ENCODE data around the gene ENPP7. TPM values are rescaled to one million over a fixed set of nuclear protein-coding genes. Genes with fewer than 3 reads are reported as not detected.

The ENPP7 gene
- total RNA-seq, 6 donors from 2014 or later, result 0.27 TPM; not detected in 5

GRCh38 chr17:79739148-79740062 is 8.7 kb downstream of the ENPP7 start:
- DNase-seq, result peak in 1 of 2 donors; percentile 75
- WGBS, 2 donors, result 82 to 83% methylated on average over 28 of the region's 28 CpGs
- Histone ChIP-seq H3K9me3 (no peaks in the 10 kb centered on the region), H3K27ac (no peak overlapping the region), H3K4me1 (peaks cover 7 to 10% (median 8%) of the 10 kb centered on the region in 4 donors), H3K36me3 (no peaks in the 10 kb centered on the region), H3K4me3 (no peak overlapping the region), H3K27me3 (peaks cover 0 to 6% (median 3%) of the 10 kb centered on the region in 4 donors)
- no peak for ATAC-seq (ENCODE audit: low FRiP score in 2 of 2)
- TF ChIP-seq EP300 (IDR thresholded peaks at IDR 0.05) (no peak), POLR2AphosphoS5 (IDR thresholded peaks at IDR 0.05) (no peak)
- TF ChIP-seq, protein P1, sequence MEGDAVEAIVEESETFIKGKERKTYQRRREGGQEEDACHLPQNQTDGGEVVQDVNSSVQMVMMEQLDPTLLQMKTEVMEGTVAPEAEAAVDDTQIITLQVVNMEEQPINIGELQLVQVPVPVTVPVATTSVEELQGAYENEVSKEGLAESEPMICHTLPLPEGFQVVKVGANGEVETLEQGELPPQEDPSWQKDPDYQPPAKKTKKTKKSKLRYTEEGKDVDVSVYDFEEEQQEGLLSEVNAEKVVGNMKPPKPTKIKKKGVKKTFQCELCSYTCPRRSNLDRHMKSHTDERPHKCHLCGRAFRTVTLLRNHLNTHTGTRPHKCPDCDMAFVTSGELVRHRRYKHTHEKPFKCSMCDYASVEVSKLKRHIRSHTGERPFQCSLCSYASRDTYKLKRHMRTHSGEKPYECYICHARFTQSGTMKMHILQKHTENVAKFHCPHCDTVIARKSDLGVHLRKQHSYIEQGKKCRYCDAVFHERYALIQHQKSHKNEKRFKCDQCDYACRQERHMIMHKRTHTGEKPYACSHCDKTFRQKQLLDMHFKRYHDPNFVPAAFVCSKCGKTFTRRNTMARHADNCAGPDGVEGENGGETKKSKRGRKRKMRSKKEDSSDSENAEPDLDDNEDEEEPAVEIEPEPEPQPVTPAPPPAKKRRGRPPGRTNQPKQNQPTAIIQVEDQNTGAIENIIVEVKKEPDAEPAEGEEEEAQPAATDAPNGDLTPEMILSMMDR (IDR thresholded peaks at IDR 0.05), result no peak

DNA sequence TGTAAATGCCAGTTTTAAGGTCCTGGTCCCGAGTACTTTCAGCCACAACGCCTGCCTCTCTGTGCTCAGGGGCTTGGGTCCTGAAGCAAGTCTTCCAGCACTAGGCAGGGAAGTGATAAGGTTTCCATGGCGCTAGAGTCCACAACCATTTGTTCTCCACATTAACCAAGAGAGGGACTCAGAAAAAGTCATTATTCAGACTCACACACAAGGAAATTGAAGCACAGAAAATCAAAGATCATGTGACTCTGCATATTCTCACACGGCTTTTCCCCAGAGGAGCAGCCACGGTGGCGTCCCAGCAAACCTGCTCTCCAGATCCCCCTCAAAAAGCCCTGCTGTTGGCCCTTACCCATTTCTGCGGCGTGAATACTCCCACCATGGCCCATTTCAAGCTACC is 9.7 kb downstream of the ENPP7 start:
- H3K4me3 ChIP-seq, result no peak overlapping the region
- peaks cover 0 to 6% (median 3%) of the 10 kb centered on the region in 4 donors for H3K27me3 ChIP-seq
- H3K36me3 ChIP-seq, result no peaks in the 10 kb centered on the region
- no peak for ATAC-seq (ENCODE audit: low FRiP score in 2 of 2)
- TF ChIP-seq EP300 (IDR thresholded peaks at IDR 0.05) (no peak), POLR2AphosphoS5 (IDR thresholded peaks at IDR 0.05) (no peak), POLR2A (IDR thresholded peaks at IDR 0.05) (no peak)
- TF ChIP-seq, protein P1 (IDR thresholded peaks at IDR 0.05), result no peak
- H3K9me3 ChIP-seq, result no peaks in the 10 kb centered on the region
- 32 to 40% methylated on average over 6 to 8 of the region's 8 CpGs for WGBS, 2 donors
- no peak overlapping the region for H3K27ac ChIP-seq
- DNase-seq, result no peak
- peaks cover 7 to 10% (median 8%) of the 10 kb centered on the region in 4 donors for H3K4me1 ChIP-seq

GRCh38 chr17:79741401-79741750 is 10.6 kb downstream of the ENPP7 start:
- no peak overlapping the region for H3K27ac ChIP-seq
- H3K4me3 ChIP-seq, result no peak overlapping the region
- ATAC-seq (ENCODE audit: low FRiP score in 2 of 2), result no peak
- no peaks in the 10 kb centered on the region for H3K9me3 ChIP-seq
- H3K27me3 ChIP-seq, result peaks cover 0 to 11% (median 3%) of the 10 kb centered on the region in 4 donors
- 47 to 59% methylated on average over 5 to 8 of the region's 10 CpGs for whole genome bisulfite sequencing, 2 donors
- no peaks in the 10 kb centered on the region for H3K36me3 ChIP-seq
- TF ChIP-seq, protein P1 (IDR thresholded peaks at IDR 0.05), result no peak
- no peak for TF ChIP-seq POLR2A (IDR thresholded peaks at IDR 0.05)
- TF ChIP-seq POLR2AphosphoS5 (IDR thresholded peaks at IDR 0.05), result no peak
- no peak for TF ChIP-seq EP300 (IDR thresholded peaks at IDR 0.05)
- no peak for DNase-seq
- peaks cover 7 to 15% (median 8%) of the 10 kb centered on the region in 4 donors for H3K4me1 ChIP-seq

DNA sequence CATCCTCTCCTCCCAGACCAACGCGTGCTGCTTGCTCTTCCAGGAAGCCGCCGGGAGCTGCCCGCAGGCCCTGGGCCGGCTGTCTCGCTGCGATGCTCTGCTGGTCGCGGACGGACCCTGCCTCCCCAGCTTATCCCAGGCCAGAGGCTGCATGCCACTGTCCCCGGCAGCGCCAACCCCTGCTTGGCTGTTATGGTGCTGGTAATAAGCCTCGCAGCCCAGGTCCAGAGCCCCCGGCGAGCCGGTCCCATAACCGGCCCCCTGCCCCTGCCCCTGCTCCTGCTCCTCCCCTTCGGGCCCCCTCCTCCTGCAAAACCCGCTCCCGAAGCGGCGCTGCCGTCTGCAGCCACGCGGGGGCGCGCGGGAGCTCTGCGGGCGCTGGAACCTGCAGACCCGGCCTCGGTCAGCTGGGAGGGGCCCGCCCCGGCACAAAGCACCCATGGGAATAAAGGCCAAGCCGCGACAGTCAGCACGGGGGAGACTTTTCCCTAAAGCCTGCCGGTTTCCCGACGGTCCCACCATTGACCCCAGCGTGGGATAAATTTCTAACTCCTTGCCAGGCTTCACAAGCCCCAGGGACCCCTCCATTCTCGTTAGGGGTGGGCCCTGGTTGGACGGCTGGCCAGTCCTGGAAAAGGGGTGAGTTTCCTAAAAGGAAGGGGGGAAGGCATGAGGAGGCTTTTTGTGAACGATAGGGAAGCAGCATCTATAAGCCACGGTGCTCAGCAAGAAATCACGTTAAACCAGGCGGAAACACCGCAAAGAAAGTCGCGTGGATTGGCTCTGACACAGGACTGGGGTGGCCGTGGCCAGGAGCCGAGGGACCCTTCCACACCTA is 11.2 kb downstream of the ENPP7 start:
- peaks cover 0 to 17% (median 4%) of the 10 kb centered on the region in 4 donors for H3K27me3 ChIP-seq
- no peaks in the 10 kb centered on the region for H3K9me3 ChIP-seq
- H3K4me3 ChIP-seq, result peak overlapping the region in 2 of 4 donors; percentile 3 to 10
- peaks cover 7 to 15% (median 8%) of the 10 kb centered on the region in 4 donors for H3K4me1 ChIP-seq
- 14 to 39% methylated on average over 15 to 35 of the region's 53 CpGs for WGBS, 2 donors
- ATAC-seq (ENCODE audit: low FRiP score in 2 of 2) (peak; percentile 49 to 73), DNase-seq (peak; percentile 74 to 96)
- no peaks in the 10 kb centered on the region for H3K36me3 ChIP-seq
- TF ChIP-seq POLR2A (IDR thresholded peaks at IDR 0.05) (no peak), POLR2AphosphoS5 (IDR thresholded peaks at IDR 0.05) (no peak), EP300 (IDR thresholded peaks at IDR 0.05) (no peak)
- TF ChIP-seq, protein P1 (IDR thresholded peaks at IDR 0.05), result peak; percentile 80 to 95 (median 86)
- H3K27ac ChIP-seq, result no peak overlapping the region
